Vagina (tissue), 2 donors: ENCODE data around the gene SWI5.

Source experiments
- POLR2AphosphoS5 ChIP-seq, 2 donors: sonication (generic); formaldehyde crosslinking; IDR thresholded peaks; one replicate each; pipeline ENCODE4 v1.9.0; 2017; ENCODE audit warnings: antibody characterized with exemption in 2 of 2, mild to moderate bottlenecking in 2 of 2, low read depth in 1 of 2; ENCODE audit not compliant: insufficient read depth in 1 of 2
- TF ChIP-seq, protein P1 (sequence below), 3 experiments: fragments of 450-650 bp in 2 of 3; fragments of 200-600 bp in 1 of 3; sonication (generic) in 1 of 3; IDR thresholded peaks; one replicate each; pipeline ENCODE4 v1.5.1; 2017 to 2019; ENCODE audit warnings: antibody characterized with exemption in 3 of 3, mild to moderate bottlenecking in 2 of 3, moderate library complexity in 2 of 3

DNA sequence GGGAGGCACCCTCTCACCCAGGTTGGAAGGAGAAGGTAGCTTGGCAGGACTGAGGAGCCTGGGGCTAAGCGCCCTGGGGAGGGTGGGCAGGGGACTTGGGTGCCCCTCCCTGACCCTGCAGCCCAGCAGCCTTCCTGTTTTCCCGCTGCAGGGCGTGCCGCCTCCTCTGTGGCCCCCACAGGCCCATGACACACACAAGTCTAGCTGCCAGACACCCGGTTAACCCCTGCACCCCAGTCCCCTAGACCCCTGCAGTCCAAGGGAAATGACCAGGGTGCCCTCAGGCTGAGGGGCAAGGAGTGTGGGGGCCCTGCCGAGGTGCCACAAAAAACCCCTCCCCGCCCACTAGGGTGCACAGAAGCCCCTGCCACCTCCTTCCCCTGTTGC, 33.3 kb upstream of the SWI5 start:
- TF ChIP-seq, protein P1, sequence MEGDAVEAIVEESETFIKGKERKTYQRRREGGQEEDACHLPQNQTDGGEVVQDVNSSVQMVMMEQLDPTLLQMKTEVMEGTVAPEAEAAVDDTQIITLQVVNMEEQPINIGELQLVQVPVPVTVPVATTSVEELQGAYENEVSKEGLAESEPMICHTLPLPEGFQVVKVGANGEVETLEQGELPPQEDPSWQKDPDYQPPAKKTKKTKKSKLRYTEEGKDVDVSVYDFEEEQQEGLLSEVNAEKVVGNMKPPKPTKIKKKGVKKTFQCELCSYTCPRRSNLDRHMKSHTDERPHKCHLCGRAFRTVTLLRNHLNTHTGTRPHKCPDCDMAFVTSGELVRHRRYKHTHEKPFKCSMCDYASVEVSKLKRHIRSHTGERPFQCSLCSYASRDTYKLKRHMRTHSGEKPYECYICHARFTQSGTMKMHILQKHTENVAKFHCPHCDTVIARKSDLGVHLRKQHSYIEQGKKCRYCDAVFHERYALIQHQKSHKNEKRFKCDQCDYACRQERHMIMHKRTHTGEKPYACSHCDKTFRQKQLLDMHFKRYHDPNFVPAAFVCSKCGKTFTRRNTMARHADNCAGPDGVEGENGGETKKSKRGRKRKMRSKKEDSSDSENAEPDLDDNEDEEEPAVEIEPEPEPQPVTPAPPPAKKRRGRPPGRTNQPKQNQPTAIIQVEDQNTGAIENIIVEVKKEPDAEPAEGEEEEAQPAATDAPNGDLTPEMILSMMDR (IDR thresholded peaks at IDR 0.05): no peak
- no peak for TF ChIP-seq POLR2AphosphoS5 (IDR thresholded peaks at IDR 0.05; ENCODE audit: insufficient read depth in 1 of 2, low read depth in 1 of 2)
